Measurements from ENCODE around the gene OVOL2.

OVOL2 gene

GRCh38 chr20:17985388-17986018 lies 72.2 kb downstream of the OVOL2 start:
- no peak for DNase-seq (ENCODE audit: low read depth in 2 of 2)

GRCh38 chr20:17976305-17976704 lies 81.4 kb downstream of the OVOL2 start:
- DNase-seq (ENCODE audit: low read depth in 2 of 2), result no peak

All from stimulated activated CD8-positive, alpha-beta memory T cell treated with anti-CD3 and anti-CD28 coated beads, Interleukin-7, amount 100 ng/mL, for 4 hours (primary cell).